Suppressor macrophage treated with lipopolysaccharide for 4 hours (primary cell): ENCODE data around the gene CADM1.

Source experiments
- DNase-seq: peaks from one replicate; pipeline ENCODE4 v3.0.0-alpha.2; 2020

The CADM1 gene

GRCh38 chr11:115348416-115348815, 155.8 kb downstream of the CADM1 start:
- DNase-seq, result no peak

DNA sequence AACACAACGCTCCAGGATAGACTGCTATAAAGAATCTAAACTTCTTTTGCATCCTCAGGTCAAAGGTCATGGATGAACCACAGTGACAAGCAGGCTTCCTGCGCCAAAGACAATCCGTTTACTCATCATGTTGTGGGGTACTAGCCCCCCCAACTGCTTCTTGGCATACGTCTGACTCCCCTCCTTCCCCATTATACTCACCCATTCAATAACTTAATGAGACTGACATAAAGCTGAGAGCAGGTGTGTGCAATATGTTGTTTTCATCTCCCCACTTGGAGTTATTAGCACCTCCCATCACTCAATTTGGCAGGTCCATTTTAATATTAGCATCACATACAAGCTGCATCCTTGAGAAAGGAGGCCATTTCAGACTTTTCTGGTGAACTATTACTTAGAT, 157.1 kb downstream of the CADM1 start:
- no peak for DNase-seq

- DNase-seq, result no peak
Measured at GRCh38 chr11:115345840-115346239, 158.4 kb downstream of the CADM1 start.

- no peak for DNase-seq
Measured at GRCh38 chr11:115345361-115345760, 158.9 kb downstream of the CADM1 start.

- no peak for DNase-seq
Measured at GRCh38 chr11:115344846-115345245, 159.4 kb downstream of the CADM1 start.

DNA sequence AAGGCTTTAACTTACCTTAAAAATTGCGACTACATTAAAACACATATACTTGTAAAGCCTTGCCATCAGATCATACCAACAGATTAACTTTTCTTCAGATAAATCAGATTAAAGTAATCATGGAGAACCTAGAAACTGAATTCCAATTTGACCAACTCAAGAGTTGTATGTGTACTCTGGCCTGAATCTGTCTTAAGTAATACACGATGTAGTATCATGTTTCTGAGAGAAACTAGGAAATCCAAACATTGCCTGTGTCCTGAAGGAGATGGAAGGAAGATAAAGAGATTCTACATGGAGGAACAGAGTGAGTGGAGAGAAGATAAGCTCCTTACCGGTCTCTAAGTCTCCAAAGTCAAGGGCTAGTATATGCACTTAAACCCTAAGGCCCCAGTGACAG, 162.1 kb downstream of the CADM1 start:
- no peak for DNase-seq

- DNase-seq, result no peak
Measured at GRCh38 chr11:115340874-115341273, 163.3 kb downstream of the CADM1 start.

GRCh38 chr11:115338476-115338875, 165.7 kb downstream of the CADM1 start:
- no peak for DNase-seq

DNA sequence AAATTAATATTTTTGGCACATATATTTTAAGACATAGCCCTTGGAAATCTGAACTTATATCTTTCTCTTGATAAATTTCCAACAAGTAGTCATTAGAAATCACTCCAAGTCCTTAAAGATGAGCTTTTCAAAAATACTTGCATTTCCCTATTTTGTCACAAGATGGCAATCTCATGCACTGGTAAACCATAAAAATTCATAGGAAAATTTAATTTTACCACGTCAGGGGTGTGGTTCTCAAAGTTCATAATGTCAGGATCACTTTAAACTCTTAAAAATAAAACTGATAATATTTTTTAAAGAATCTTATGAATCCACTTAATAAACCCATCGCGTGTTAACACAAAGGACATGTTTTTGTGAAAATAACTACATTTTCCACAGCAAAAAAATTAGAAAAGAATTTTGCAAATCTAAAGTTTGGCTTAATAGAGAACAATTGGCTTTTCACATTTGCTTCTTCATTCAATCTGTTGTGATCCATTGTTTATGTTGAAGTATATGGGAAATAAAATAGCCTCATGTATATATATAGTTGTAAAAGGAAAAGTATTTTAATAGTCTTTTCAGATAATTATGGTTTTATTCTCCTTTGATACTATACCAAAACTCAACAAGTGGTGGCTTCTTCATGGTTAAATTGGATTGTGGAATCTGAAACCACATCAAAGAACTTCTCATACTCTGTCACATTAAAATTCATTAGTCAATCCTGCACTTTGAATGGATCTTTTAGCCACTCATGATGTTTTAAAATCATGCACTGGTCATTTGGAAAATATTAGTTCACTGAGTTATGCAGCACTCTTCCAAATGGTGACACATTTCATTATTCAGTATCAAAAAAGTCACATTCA, 169.1 kb downstream of the CADM1 start:
- DNase-seq, result peak; percentile 63

GRCh38 chr11:115333949-115334348, 170.3 kb downstream of the CADM1 start:
- no peak for DNase-seq

- peak; percentile 5 for DNase-seq
Measured at GRCh38 chr11:115333121-115333520, 171.1 kb downstream of the CADM1 start.

DNA sequence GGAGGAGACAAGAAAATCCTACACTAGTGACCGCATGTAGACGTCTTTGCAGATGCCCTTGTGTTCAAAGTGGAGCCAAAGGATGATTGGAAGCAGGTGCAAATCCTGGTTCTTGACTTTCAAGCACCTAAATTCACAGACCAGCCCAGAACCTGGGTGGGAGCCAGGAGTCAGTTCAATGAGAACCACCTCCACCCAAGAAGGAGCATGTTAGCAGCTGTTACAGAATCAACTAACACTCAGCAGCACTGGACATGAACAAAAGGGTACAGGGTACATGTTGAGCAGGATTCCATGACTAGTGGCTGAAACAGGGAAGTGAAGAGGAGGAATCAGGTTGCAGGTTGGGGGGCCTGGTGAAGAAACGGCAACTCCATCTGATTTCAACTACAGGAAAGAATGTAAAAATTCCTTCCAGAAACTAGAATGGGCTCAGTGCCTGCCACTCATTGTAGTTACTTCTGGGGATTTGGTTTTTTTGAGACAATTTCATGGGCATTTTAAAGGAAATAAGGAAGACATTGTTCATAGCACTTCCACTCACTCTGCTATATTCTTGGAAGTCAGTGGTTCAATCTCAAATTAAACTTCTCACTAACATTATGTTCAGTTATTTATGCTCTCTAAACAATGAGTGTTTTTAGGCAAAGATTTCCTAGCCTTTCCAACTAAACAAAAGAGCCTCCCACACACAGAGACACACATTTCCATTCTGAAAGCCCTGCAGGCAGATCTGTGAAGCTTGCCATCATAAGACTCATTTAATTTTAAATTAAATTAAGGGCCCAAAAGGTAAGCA, 173.3 kb downstream of the CADM1 start:
- DNase-seq, result no peak

DNA sequence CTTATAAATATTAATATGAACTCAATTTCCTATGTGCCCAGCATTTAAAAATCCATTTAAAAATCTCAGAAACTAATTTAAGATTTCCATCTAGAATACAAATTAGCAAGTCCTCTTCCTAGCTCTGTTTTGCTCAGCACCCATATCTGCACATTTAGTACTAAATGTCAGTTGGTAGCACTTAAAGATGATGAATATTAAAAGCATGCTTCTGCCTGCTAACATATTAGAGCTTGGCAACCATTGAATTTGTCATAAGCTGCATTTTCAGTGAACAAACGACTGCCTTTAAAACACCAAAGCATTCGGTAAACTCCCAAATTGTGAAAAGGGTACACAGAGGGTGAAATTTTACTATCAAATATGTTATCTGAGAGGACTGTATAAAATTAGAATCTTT, 177.7 kb downstream of the CADM1 start:
- no peak for DNase-seq

- no peak for DNase-seq
Measured at GRCh38 chr11:115325523-115325922, 178.7 kb downstream of the CADM1 start.

GRCh38 chr11:115324581-115325432, 179.4 kb downstream of the CADM1 start:
- peak; percentile 67 for DNase-seq

DNA sequence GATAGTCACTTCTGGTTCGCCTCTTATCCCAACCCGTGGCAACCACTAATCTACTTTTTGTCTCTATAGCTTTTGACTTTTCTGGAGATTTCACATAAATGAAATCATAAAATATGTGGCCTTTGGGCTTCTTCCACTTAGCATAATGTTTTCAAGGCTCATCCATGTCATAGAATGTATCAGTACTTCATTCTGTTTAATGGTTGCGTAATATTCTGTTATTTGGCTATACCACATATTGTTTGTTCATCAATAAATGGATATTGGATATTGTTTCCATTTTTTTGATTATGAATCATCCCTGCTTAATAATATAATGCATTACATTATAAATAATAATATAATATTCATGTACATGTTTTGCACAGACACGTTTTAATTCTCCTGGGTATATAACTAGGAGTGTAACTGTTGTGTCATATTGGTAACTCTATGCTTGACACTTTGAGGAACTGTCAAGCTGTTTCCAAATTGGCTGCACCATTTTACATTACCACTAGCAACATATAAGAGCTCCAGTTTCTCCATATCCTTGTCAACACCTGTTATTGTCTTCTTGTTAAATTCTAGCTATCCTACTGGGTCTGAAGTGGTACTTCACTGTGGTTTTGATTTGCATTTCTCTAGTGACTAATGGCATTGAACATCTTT, 181.5 kb downstream of the CADM1 start:
- no peak for DNase-seq

- no peak for DNase-seq
Measured at GRCh38 chr11:115321605-115322289, 182.5 kb downstream of the CADM1 start.

DNA sequence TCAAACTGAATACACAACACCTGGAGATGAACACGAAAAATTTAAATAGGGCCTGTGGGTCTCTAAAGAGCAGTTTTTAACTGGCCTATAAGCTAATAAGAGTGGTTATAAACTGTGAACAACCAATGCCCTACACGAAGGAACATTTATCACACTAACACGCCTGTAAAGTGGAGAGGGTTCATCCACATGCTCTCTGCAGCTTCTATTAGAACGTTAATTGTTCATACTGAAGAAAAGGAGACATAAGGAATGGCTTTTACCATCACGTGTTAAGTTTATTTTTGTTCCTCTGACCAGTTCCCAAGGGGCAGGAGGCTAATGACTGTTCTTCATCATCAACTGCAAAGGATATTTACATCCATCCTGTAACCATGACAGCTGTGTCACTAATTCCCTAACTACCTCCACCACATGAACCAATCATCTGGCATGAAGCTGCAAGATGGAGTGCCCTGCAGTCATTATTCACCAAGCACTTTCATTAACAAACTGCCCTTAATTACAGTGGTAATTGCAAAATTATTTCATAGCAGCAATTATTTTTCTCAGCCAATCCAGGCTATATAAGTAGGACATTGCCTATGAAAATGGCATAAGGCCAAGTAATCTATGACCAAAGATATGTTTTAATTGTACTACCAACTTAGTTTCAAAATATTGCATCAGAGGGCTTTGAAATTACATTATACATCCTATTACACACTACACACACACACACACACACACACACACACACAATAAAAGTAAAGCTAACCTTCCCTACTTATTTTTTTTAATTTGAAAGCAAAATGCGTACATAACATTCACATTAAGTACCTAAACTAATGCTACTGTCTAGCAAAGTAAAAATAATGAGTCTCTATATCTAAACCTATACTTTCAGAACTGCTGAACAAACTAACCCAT, 186.7 kb downstream of the CADM1 start:
- DNase-seq, result no peak

- DNase-seq, result no peak
Measured at GRCh38 chr11:115316696-115317095, 187.5 kb downstream of the CADM1 start.

GRCh38 chr11:115314330-115314920, 189.8 kb downstream of the CADM1 start:
- DNase-seq, result no peak
